Measurements from ENCODE around the gene FOXO4.

The FOXO4 gene

DNA sequence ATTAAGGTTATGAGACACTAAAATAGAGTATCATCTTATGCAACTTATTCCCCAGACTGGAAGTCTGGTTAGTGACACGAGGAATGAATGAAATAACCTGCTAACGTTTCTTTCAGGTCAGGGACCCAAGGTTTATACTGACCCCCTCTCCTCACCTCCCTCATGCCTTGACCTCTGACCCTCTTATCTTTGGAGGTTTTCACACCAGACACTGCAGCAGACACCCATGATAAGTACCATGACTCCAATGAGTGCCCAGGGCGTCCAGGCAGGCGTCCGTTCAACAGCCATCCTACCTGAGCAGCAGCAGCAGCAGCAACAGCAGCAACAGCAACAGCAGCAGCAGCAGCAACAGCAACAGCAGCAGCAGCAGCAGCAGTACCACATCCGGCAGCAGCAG, 44.8 kb downstream of the FOXO4 start:
- DNase-seq (ENCODE audit: low spot score): no peak

DNA sequence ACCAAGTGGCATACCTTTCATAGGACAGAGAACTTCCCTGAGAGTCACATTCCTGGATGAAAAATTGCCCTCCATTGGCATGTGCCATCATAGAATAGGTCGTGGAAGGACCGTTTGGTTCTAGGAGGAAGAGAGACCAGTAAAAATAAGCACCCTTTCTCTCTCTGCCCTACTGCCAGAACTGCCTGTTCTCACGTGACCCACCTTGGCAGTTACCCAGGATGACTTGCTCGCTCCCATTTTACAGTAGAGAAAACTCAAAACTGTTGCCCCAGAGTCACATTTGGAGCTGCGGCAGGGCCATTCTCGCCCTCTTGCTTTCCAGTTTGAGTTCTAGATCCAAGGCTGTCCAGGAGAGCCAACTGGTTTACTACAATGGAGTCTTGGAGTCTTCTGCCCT, 47.9 kb downstream of the FOXO4 start:
- no peak for DNase-seq (ENCODE audit: low spot score)

DNA sequence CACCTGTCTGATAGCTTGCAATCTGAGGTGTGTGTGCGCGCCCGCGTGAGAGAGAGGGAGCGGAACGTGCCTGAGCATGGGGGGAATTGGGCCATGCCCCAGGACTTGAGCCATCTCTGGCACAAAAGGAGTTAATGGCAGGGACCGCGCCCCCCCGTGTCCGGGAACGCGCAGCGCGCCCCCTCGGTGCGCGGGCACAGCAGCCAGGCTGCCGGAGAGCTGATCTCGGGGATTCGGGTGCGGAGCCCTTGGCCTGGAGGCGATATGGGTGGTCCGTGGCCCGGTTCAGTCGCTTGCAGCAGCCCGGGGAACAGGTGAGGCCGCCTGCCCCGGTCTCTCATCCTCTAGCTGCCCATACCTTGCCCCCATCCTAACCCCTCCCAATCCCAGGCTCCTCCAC, 49.0 kb downstream of the FOXO4 start, which contains the start of gene NLGN3:
TSS of gene NLGN3 (plus strand) at position 191 of the 400 bp plus-strand sequence. CDS start 2,909 bp downstream, outside the sequence.
- DNase-seq (ENCODE audit: low spot score): no peak

DNA sequence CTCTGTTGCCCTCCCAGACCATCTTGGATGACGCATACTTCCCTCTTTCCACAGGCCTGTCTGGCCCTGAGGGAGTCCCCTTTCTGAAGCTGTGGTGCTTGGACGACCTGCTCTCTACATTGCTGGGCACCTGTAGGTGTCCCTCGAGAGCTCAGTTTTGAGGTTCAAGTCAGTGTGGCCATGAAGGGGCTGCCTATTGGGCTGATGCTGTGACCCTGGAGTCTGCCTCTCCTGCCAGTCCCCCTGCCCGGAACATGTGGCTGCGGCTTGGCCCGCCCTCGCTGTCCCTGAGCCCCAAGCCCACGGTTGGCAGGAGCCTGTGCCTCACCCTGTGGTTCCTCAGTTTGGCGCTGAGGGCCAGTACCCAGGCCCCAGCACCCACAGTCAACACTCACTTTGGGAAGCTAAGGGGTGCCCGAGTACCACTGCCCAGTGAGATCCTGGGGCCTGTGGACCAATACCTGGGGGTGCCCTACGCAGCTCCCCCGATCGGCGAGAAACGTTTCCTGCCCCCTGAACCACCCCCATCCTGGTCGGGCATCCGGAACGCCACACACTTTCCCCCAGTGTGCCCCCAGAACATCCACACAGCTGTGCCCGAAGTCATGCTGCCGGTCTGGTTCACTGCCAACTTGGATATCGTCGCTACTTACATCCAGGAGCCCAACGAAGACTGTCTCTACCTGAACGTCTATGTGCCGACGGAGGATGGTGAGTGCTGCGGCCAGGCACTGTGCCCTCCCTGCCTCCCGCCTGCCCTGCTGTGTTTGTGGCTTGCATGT, 52.0 kb downstream of the FOXO4 start:
- DNase-seq (ENCODE audit: low spot score): no peak

DNA sequence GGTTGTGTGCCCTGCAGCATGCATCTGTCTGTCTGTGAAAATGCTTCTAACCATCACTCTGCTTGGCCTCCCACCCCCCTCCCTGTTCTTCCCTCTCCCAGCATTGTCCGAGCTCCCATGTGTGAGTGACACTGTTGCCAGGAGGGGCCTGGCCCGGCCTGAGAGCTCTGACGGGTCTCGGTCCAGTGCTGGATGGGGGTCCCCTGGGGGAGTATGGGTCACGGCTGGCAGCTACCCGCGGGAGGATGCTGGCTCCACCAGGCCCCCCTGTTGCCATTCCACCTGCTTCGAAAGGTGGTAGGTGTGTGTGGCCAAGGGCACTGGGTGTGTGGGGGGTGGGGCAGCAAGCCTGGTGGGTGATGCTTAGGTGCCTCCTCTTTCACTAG, 52.6 kb downstream of the FOXO4 start:
- DNase-seq (ENCODE audit: low spot score): no peak

DNA sequence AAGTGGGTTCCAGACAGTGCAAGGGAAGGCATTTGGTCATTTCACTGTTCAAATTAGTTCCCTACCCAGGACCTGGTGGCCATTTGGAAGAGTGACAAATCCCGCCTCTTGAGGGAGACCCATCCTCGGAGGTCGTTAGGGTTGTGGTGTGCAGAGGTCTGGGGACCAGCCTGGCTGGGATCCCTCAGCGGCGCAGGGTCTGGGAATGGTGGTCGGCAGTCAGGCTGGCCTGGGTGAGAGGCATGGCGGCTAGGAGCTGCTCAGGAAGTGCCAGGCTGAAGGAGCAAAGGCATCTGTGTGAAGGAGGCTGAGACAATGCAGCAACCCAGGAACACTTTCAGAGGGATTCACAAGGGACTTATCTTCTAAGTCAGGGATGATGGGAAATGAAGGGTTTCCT, 55.7 kb downstream of the FOXO4 start:
- no peak for DNase-seq (ENCODE audit: low spot score)

All from left forelimb (tissue), 1 donor.